HG02938 (cell line): Measurements from ENCODE around the gene SGMS1.

Experiments
- ATAC-seq: cut with Tn5 transposase; IDR thresholded peaks from one replicate; pipeline ENCODE4 v1.9.1; 2021; ENCODE audit warnings: mild to moderate bottlenecking, moderate library complexity; ENCODE audit not compliant: unreplicated experiment

SGMS1 gene

GRCh38 chr10:50613150-50613549 is 10.6 kb downstream of the SGMS1 start:
- peak; percentile 66 for ATAC-seq

- ATAC-seq, result no peak
Observed at GRCh38 chr10:50610368-50610767, 13.4 kb downstream of the SGMS1 start.

- ATAC-seq, result no peak
Observed at GRCh38 chr10:50607356-50607925, 16.3 kb downstream of the SGMS1 start.

- ATAC-seq, result no peak
Observed at GRCh38 chr10:50605951-50606270, 17.8 kb downstream of the SGMS1 start.

GRCh38 chr10:50605269-50605950 is 18.3 kb downstream of the SGMS1 start:
- ATAC-seq, result peak; percentile 64

- ATAC-seq, result no peak
Observed at GRCh38 chr10:50604809-50605208, 18.9 kb downstream of the SGMS1 start.

GRCh38 chr10:50604049-50604640 is 19.6 kb downstream of the SGMS1 start:
- peak; percentile 72 for ATAC-seq

GRCh38 chr10:50603151-50603850 is 20.5 kb downstream of the SGMS1 start:
- ATAC-seq, result no peak

GRCh38 chr10:50601974-50602373 is 21.8 kb downstream of the SGMS1 start:
- no peak for ATAC-seq

GRCh38 chr10:50600831-50601477 is 22.8 kb downstream of the SGMS1 start:
- no peak for ATAC-seq

GRCh38 chr10:50600286-50600685 is 23.5 kb downstream of the SGMS1 start:
- ATAC-seq, result no peak

GRCh38 chr10:50596897-50597296 is 26.9 kb downstream of the SGMS1 start:
- no peak for ATAC-seq

GRCh38 chr10:50596456-50596855 is 27.3 kb downstream of the SGMS1 start:
- no peak for ATAC-seq

- ATAC-seq, result no peak
Observed at GRCh38 chr10:50595785-50596184, 28.0 kb downstream of the SGMS1 start.

- ATAC-seq, result no peak
Observed at GRCh38 chr10:50593523-50594376, 30.0 kb downstream of the SGMS1 start.

GRCh38 chr10:50592961-50593418 is 30.8 kb downstream of the SGMS1 start:
- ATAC-seq, result no peak

GRCh38 chr10:50590935-50591334 is 32.8 kb downstream of the SGMS1 start:
- ATAC-seq, result no peak

GRCh38 chr10:50586740-50587088 is 37.0 kb downstream of the SGMS1 start:
- no peak for ATAC-seq

GRCh38 chr10:50585921-50586739 is 37.6 kb downstream of the SGMS1 start:
- no peak for ATAC-seq
